ENCODE results near the gene ATP6V0E1. TPM values are rescaled to one million over a fixed set of nuclear protein-coding genes. Genes with fewer than 3 reads are reported as not detected.
A peak's percentile ranks its signal among the peaks of the same experiment; 100 is the strongest.
"Not testable (repeated sequence)": the region's sequence is repeated elsewhere in the genome, so short reads cannot be mapped to it uniquely, and the experiment has no call there.

The ATP6V0E1 gene
- total RNA-seq, 2 experiments from 2014 or later: 122 to 129 TPM

DNA sequence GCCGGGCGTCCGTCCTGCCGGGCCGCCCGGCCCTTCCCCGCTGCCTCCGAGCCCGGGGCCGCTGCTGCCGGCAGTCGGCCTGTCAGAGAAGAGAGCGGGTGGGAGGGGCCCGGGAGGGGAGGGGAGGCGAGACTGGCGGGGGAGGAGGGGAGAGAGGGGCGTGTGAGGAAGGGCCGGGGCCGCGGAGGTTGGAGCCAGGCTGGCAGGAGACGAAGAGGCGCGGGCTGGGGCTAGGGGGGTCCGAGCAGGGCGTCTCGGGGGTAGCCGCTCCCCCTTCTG, 73.2 kb downstream of the ATP6V0E1 start:
- CTCF ChIA-PET: interaction anchor here (0.9 to 1.5 kb wide), 5 partner anchors 9 to 275 kb away, joined by 3 to 12 read pairs (median 5); partner anchors contain the start of genes ATP6V0E1 and BNIP1
- POLR2A ChIA-PET: interaction anchor here (0.7 to 2.8 kb wide), 11 partner anchors 9 to 279 kb away, joined by 3 to 36 read pairs (median 6); partner anchors contain the start of genes ATP6V0E1, BNIP1 and RPL26L1
- Mint-ChIP-seq H3K36me3 (ENCODE audit: low read depth) (no peaks in the 10 kb centered on the region), H3K27ac (peak overlapping the region; percentile 95), H3K9me3 (ENCODE audit: insufficient read depth) (no peaks in the 10 kb centered on the region), H3K4me1 (ENCODE audit: low read depth) (peaks cover 47% of the 10 kb centered on the region), H3K4me3 (peak overlapping the region; percentile 93), H3K27me3 (ENCODE audit: low read depth) (no peaks in the 10 kb centered on the region)
- ATAC-seq: peak; percentile 46
- no peak for DNase-seq

GRCh38 chr5:173057062-173057924, 73.7 kb downstream of the ATP6V0E1 start:
- ATAC-seq (peak; percentile 88), DNase-seq (peak; percentile 100)
- Mint-ChIP-seq H3K27ac (peak overlapping the region; percentile 95), H3K27me3 (ENCODE audit: low read depth) (no peaks in the 10 kb centered on the region), H3K36me3 (ENCODE audit: low read depth) (no peaks in the 10 kb centered on the region), H3K4me1 (ENCODE audit: low read depth) (peaks cover 42% of the 10 kb centered on the region), H3K9me3 (ENCODE audit: insufficient read depth) (no peaks in the 10 kb centered on the region), H3K4me3 (peak overlapping the region; percentile 93)
- POLR2A ChIA-PET: interaction anchor here (0.7 to 2.8 kb wide), 12 partner anchors 8 to 286 kb away, joined by 3 to 36 read pairs (median 6); partner anchors contain the start of genes ATP6V0E1, BNIP1 and RPL26L1
- CTCF ChIA-PET: interaction anchor here (0.6 to 1.5 kb wide), 8 partner anchors 8 to 275 kb away, joined by 3 to 12 read pairs (median 4); partner anchors contain the start of genes ATP6V0E1, BNIP1 and RPL26L1

GRCh38 chr5:173062141-173062540, 78.6 kb downstream of the ATP6V0E1 start:
- no peak overlapping the region for H3K27ac Mint-ChIP-seq
- DNase-seq (no peak), ATAC-seq (no peak)
- ChIA-PET POLR2A (no interaction called here), CTCF (no interaction called here)
- H3K9me3 Mint-ChIP-seq (ENCODE audit: insufficient read depth): no peaks in the 10 kb centered on the region
- H3K4me1 Mint-ChIP-seq (ENCODE audit: low read depth): peaks cover 32% of the 10 kb centered on the region
- H3K36me3 Mint-ChIP-seq (ENCODE audit: low read depth): no peaks in the 10 kb centered on the region
- no peaks in the 10 kb centered on the region for H3K27me3 Mint-ChIP-seq (ENCODE audit: low read depth)
- no peak overlapping the region for H3K4me3 Mint-ChIP-seq

- peak; percentile 77 for ATAC-seq
- CTCF ChIA-PET: interaction anchor here (1.1 to 2.7 kb wide), 3 partner anchors 8 to 82 kb away, joined by 5 to 7 read pairs (median 5); partner anchors contain the start of genes ATP6V0E1 and BNIP1
- Mint-ChIP-seq H3K27ac (peak overlapping the region; percentile 77), H3K4me1 (ENCODE audit: low read depth) (peaks cover 20% of the 10 kb centered on the region), H3K9me3 (ENCODE audit: insufficient read depth) (no peaks in the 10 kb centered on the region), H3K36me3 (ENCODE audit: low read depth) (no peaks in the 10 kb centered on the region), H3K4me3 (peak overlapping the region; percentile 32), H3K27me3 (ENCODE audit: low read depth) (no peaks in the 10 kb centered on the region)
- DNase-seq: no peak
- POLR2A ChIA-PET: interaction anchor here (1.5 kb wide), 1 partner anchor 8 kb away, joined by 9 read pairs; no protein-coding TSS in a partner anchor
Measured at GRCh38 chr5:173065155-173065554, 81.6 kb downstream of the ATP6V0E1 start.

- POLR2A ChIA-PET: no interaction called here
- H3K27me3 Mint-ChIP-seq (ENCODE audit: low read depth): no peaks in the 10 kb centered on the region
- DNase-seq: no peak
- no peak overlapping the region for H3K27ac Mint-ChIP-seq
- H3K9me3 Mint-ChIP-seq (ENCODE audit: insufficient read depth): no peaks in the 10 kb centered on the region
- H3K4me1 Mint-ChIP-seq (ENCODE audit: low read depth): peaks cover 13% of the 10 kb centered on the region
- no peak overlapping the region for H3K4me3 Mint-ChIP-seq
- no peak for ATAC-seq
- H3K36me3 Mint-ChIP-seq (ENCODE audit: low read depth): no peaks in the 10 kb centered on the region
- CTCF ChIA-PET: no interaction called here
Measured at GRCh38 chr5:173069671-173070070, 86.1 kb downstream of the ATP6V0E1 start.

- Mint-ChIP-seq H3K4me3 (no peak overlapping the region), H3K27me3 (ENCODE audit: low read depth) (no peaks in the 10 kb centered on the region), H3K4me1 (ENCODE audit: low read depth) (no peaks in the 10 kb centered on the region), H3K27ac (no peak overlapping the region), H3K9me3 (ENCODE audit: insufficient read depth) (no peaks in the 10 kb centered on the region), H3K36me3 (ENCODE audit: low read depth) (peaks cover 2% of the 10 kb centered on the region)
- ATAC-seq: no peak
- POLR2A ChIA-PET: no interaction called here
- CTCF ChIA-PET: no interaction called here
- DNase-seq: no peak
Measured at GRCh38 chr5:173075137-173075843, 91.7 kb downstream of the ATP6V0E1 start.

GRCh38 chr5:173075970-173076369, 92.4 kb downstream of the ATP6V0E1 start:
- H3K36me3 Mint-ChIP-seq (ENCODE audit: low read depth): peaks cover 2% of the 10 kb centered on the region
- POLR2A ChIA-PET: no interaction called here
- CTCF ChIA-PET: no interaction called here

GRCh38 chr5:173076471-173076870, 92.9 kb downstream of the ATP6V0E1 start:
- ATAC-seq; POLR2A ChIA-PET; CTCF ChIA-PET; H3K36me3 Mint-ChIP-seq (ENCODE audit: low read depth); DNase-seq; H3K9me3 Mint-ChIP-seq (ENCODE audit: insufficient read depth); H3K27me3 Mint-ChIP-seq (ENCODE audit: low read depth); H3K4me1 Mint-ChIP-seq (ENCODE audit: low read depth); H3K4me3 Mint-ChIP-seq; H3K27ac Mint-ChIP-seq: not testable (repeated sequence)

More at GRCh38 chr5:173075970-173076369, 92.4 kb downstream of the ATP6V0E1 start:
- H3K27ac Mint-ChIP-seq: no peak overlapping the region
- DNase-seq (no peak), ATAC-seq (no peak)
- no peaks in the 10 kb centered on the region for H3K4me1 Mint-ChIP-seq (ENCODE audit: low read depth)
- H3K4me3 Mint-ChIP-seq: no peak overlapping the region
- no peaks in the 10 kb centered on the region for H3K27me3 Mint-ChIP-seq (ENCODE audit: low read depth)
- no peaks in the 10 kb centered on the region for H3K9me3 Mint-ChIP-seq (ENCODE audit: insufficient read depth)

- Mint-ChIP-seq H3K4me3 (no peak overlapping the region), H3K4me1 (ENCODE audit: low read depth) (no peaks in the 10 kb centered on the region), H3K9me3 (ENCODE audit: insufficient read depth) (no peaks in the 10 kb centered on the region), H3K36me3 (ENCODE audit: low read depth) (peaks cover 3% of the 10 kb centered on the region), H3K27me3 (ENCODE audit: low read depth) (no peaks in the 10 kb centered on the region), H3K27ac (no peak overlapping the region)
- POLR2A ChIA-PET: no interaction called here
- no peak for ATAC-seq
- no peak for DNase-seq
- CTCF ChIA-PET: no interaction called here
Measured at GRCh38 chr5:173078878-173079277, 95.3 kb downstream of the ATP6V0E1 start.

Other genes starting within 250 kb of the ATP6V0E1 start
- gene DUSP1, start 212.6 kb upstream of the ATP6V0E1 start, total RNA-seq: 10 to 100 TPM; 55.6 to 56.6 TPM
- 10 to 100 TPM; 50.4 to 52.7 TPM for gene ERGIC1, start 149.5 kb upstream of the ATP6V0E1 start, total RNA-seq
- 10 to 100 TPM; 45.1 to 49.4 TPM for gene RPL26L1, start 24.3 kb upstream of the ATP6V0E1 start, total RNA-seq
- 1 to 10 TPM; 8.7 to 10.0 TPM for gene CREBRF, start 72.6 kb downstream of the ATP6V0E1 start, total RNA-seq
- 10 to 100 TPM; 14.3 to 14.5 TPM for gene BNIP1, start 160.8 kb downstream of the ATP6V0E1 start, total RNA-seq

Data from activated CD8-positive, alpha-beta T cell treated with anti-CD3 and anti-CD28 coated beads, Interleukin-2, amount 10 ng/mL, durations not matched to agents 7 days and 5 days (primary cell).